ENCODE data around the gene HECTD4.
"Not testable (repeated sequence)": the region's sequence is repeated elsewhere in the genome, so short reads cannot be mapped to it uniquely, and the experiment has no call there.

HECTD4 gene

DNA sequence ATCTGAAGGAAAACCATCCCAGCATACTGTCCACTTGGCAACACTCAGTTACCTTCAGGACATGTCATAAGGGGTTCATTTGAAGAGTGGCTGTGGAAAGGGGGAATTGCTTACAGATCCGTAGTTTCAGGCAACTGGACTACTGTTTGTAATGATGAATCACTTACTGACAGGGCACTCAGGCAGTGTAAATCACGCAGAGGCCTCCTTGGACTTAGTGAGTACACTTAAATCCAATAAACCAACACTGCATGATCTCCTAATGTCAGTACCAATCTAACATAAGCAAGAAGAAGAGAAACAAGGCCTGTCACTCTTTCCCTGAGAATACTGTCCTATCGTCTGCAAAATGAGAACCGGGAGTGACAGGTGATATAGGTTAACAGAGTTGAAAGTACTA lies 152.1 kb downstream of the HECTD4 start:
- Histone ChIP-seq H2BK120ac (ENCODE audit: low read depth, low read length) (no peak overlapping the region), H3K4me2 (ENCODE audit: insufficient read depth, low read length, poor library complexity, severe bottlenecking) (no peak overlapping the region), H3K14ac (ENCODE audit: low read length) (no peak overlapping the region), H4K8ac (ENCODE audit: low read depth, low read length) (no peak overlapping the region), H3K4me1 (ENCODE audit: control insufficient read depth in 2 of 2, insufficient read depth in 1 of 2, low read depth in 1 of 2, low read length in 2 of 2) (no peaks in the 10 kb centered on the region), H3K36me3 (replicated peaks in 1 of 2; ENCODE audit: control insufficient read depth in 2 of 2, insufficient read depth in 2 of 2, low read length in 2 of 2) (peaks cover 23 to 92% of the 10 kb centered on the region in 2 donors), H2BK15ac (ENCODE audit: low read length) (no peak overlapping the region), H2BK12ac (ENCODE audit: low read length) (no peak overlapping the region), H3K23ac (ENCODE audit: low read depth, low read length, poor library complexity) (no peak overlapping the region), H3K79me1 (ENCODE audit: low read depth, low read length) (no peaks in the 10 kb centered on the region), H2BK5ac (ENCODE audit: low read length) (no peak overlapping the region), H4K91ac (ENCODE audit: low read depth, low read length, poor library complexity) (no peak overlapping the region), H3K9me3 (replicated peaks in 1 of 2; ENCODE audit: control insufficient read depth in 2 of 2, insufficient read depth in 1 of 2, low read depth in 1 of 2, low read length in 2 of 2) (no peaks in the 10 kb centered on the region), H3K4me3 (ENCODE audit: low read length in 2 of 2) (no peak overlapping the region), H2AFZ (ENCODE audit: low read length) (no peak overlapping the region), H3K18ac (ENCODE audit: low read length) (no peak overlapping the region), H3K4ac (ENCODE audit: low read length) (no peak overlapping the region), H2AK5ac (ENCODE audit: low read depth, low read length) (no peak overlapping the region), H3K9ac (ENCODE audit: low read depth, low read length, poor library complexity) (no peak overlapping the region), H3K27ac (replicated peaks; ENCODE audit: low read length) (no peak overlapping the region), H3K27me3 (ENCODE audit: control insufficient read depth in 3 of 3, insufficient read depth in 3 of 3, low read depth in 1 of 3, low read length in 3 of 3) (no peaks in the 10 kb centered on the region)
- DNase-seq (ENCODE audit: low spot score), result no peak
- no CpG with 5 or more reads among the region's 4 CpGs for WGBS, 2 donors (ENCODE audit: extremely low coverage in 2 of 2, insufficient read length in 2 of 2, insufficient replicate concordance in 1 of 2)

DNA sequence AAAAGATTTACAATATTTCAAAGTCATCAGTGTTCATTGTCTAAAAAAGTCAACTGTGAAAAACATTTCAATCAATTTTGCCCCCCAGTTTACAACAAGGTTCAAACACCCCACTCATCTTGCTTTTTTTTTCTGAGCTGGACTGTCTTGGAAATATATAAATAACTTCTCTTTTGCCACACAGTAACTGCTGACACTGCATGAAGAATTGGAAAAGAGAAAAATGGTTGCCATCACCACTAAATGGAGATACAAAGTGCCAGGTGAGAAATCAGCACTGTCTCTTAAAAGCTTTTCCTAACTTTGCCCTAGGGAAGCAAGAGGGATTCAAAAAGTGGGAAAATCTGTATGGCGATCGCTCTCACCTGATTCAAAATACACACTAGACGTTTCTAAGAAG lies 155.5 kb downstream of the HECTD4 start:
- Histone ChIP-seq H3K36me3 (replicated peaks in 1 of 2; ENCODE audit: control insufficient read depth in 2 of 2, insufficient read depth in 2 of 2, low read length in 2 of 2) (peaks cover 16 to 88% of the 10 kb centered on the region in 2 donors), H2BK12ac (ENCODE audit: low read length) (no peak overlapping the region), H3K4me3 (ENCODE audit: low read length in 2 of 2) (no peak overlapping the region), H4K8ac (ENCODE audit: low read depth, low read length) (no peak overlapping the region), H3K27ac (replicated peaks; ENCODE audit: low read length) (no peak overlapping the region), H3K27me3 (ENCODE audit: control insufficient read depth in 3 of 3, insufficient read depth in 3 of 3, low read depth in 1 of 3, low read length in 3 of 3) (no peaks in the 10 kb centered on the region), H3K9me3 (replicated peaks in 1 of 2; ENCODE audit: control insufficient read depth in 2 of 2, insufficient read depth in 1 of 2, low read depth in 1 of 2, low read length in 2 of 2) (no peaks in the 10 kb centered on the region), H2AK5ac (ENCODE audit: low read depth, low read length) (no peak overlapping the region), H3K23ac (ENCODE audit: low read depth, low read length, poor library complexity) (no peak overlapping the region), H3K18ac (ENCODE audit: low read length) (no peak overlapping the region), H2BK120ac (ENCODE audit: low read depth, low read length) (no peak overlapping the region), H3K4ac (ENCODE audit: low read length) (no peak overlapping the region), H3K4me1 (ENCODE audit: control insufficient read depth in 2 of 2, insufficient read depth in 1 of 2, low read depth in 1 of 2, low read length in 2 of 2) (no peaks in the 10 kb centered on the region), H2BK5ac (ENCODE audit: low read length) (no peak overlapping the region), H3K79me1 (ENCODE audit: low read depth, low read length) (no peaks in the 10 kb centered on the region), H3K14ac (ENCODE audit: low read length) (no peak overlapping the region), H4K91ac (ENCODE audit: low read depth, low read length, poor library complexity) (no peak overlapping the region), H3K4me2 (ENCODE audit: insufficient read depth, low read length, poor library complexity, severe bottlenecking) (no peak overlapping the region), H2BK15ac (ENCODE audit: low read length) (no peak overlapping the region), H2AFZ (ENCODE audit: low read length) (no peak overlapping the region), H3K9ac (ENCODE audit: low read depth, low read length, poor library complexity) (no peak overlapping the region)
- DNase-seq (ENCODE audit: low spot score), result no peak
- no CpG with 5 or more reads among the region's 3 CpGs for WGBS, 2 donors (ENCODE audit: extremely low coverage in 2 of 2, insufficient read length in 2 of 2, insufficient replicate concordance in 1 of 2)

DNA sequence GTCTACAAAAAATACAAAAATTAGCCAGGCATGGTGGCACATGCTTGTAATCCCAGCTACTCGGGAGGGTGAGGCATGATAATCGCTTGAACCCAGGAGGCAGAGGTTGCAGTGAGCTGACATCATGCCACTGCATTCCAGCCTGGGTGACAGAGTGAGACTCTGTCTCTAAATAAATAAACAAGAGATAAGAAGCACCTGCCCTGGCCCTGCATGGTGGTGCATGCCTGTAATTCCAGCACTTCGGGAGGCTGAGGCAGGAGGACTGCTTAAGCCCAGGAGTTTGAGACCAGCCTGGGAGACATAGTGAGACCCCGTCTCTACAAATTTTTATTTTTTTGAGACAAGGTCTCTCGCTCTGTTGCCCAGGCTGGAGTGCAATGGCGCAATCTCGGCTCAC lies 161.6 kb downstream of the HECTD4 start:
- peaks cover 9 to 69% of the 10 kb centered on the region in 2 donors for H3K36me3 ChIP-seq (replicated peaks in 1 of 2; ENCODE audit: control insufficient read depth in 2 of 2, insufficient read depth in 2 of 2, low read length in 2 of 2)
- WGBS, 2 donors (ENCODE audit: extremely low coverage in 2 of 2, insufficient read length in 2 of 2, insufficient replicate concordance in 1 of 2), result no CpG with 5 or more reads among the region's 7 CpGs
- not testable (repeated sequence) for H4K8ac ChIP-seq (ENCODE audit: low read depth, low read length); H3K4me1 ChIP-seq (ENCODE audit: control insufficient read depth in 2 of 2, insufficient read depth in 1 of 2, low read depth in 1 of 2, low read length in 2 of 2); H2BK5ac ChIP-seq (ENCODE audit: low read length); H2BK15ac ChIP-seq (ENCODE audit: low read length); H3K27me3 ChIP-seq (ENCODE audit: control insufficient read depth in 3 of 3, insufficient read depth in 3 of 3, low read depth in 1 of 3, low read length in 3 of 3); H3K9ac ChIP-seq (ENCODE audit: low read depth, low read length, poor library complexity); H3K79me1 ChIP-seq (ENCODE audit: low read depth, low read length); H2BK120ac ChIP-seq (ENCODE audit: low read depth, low read length); H3K4me2 ChIP-seq (ENCODE audit: insufficient read depth, low read length, poor library complexity, severe bottlenecking); H3K4me3 ChIP-seq (ENCODE audit: low read length in 2 of 2); H3K9me3 ChIP-seq (replicated peaks in 1 of 2; ENCODE audit: control insufficient read depth in 2 of 2, insufficient read depth in 1 of 2, low read depth in 1 of 2, low read length in 2 of 2); H3K18ac ChIP-seq (ENCODE audit: low read length); H3K23ac ChIP-seq (ENCODE audit: low read depth, low read length, poor library complexity); H2AFZ ChIP-seq (ENCODE audit: low read length); H3K14ac ChIP-seq (ENCODE audit: low read length); H2AK5ac ChIP-seq (ENCODE audit: low read depth, low read length); H2BK12ac ChIP-seq (ENCODE audit: low read length); H4K91ac ChIP-seq (ENCODE audit: low read depth, low read length, poor library complexity); H3K4ac ChIP-seq (ENCODE audit: low read length); DNase-seq (ENCODE audit: low spot score); H3K27ac ChIP-seq (replicated peaks; ENCODE audit: low read length)

DNA sequence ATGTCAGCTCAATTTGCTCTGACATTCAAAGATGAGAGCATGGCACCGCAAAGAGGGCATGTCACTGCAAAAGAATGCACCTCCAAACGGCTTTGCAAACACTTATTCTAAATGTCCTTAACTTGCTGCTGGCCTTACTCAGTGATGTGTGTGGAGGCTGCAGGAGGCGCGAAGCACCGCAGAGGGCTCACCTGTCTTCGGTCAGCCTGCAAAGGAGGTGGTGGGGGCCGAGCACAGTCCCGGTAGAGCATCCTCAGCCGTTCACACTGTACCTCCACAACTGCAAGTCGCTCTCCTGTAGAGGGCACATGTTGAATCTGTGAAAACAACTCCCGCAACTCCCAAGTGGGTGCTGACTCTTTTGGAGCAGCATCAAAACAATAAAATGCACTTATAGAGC lies 163.0 kb downstream of the HECTD4 start:
- Histone ChIP-seq H2BK12ac (ENCODE audit: low read length) (no peak overlapping the region), H3K4ac (ENCODE audit: low read length) (no peak overlapping the region), H3K36me3 (replicated peaks in 1 of 2; ENCODE audit: control insufficient read depth in 2 of 2, insufficient read depth in 2 of 2, low read length in 2 of 2) (peaks cover 9 to 70% of the 10 kb centered on the region in 2 donors), H3K4me2 (ENCODE audit: insufficient read depth, low read length, poor library complexity, severe bottlenecking) (no peak overlapping the region), H2BK15ac (ENCODE audit: low read length) (no peak overlapping the region), H3K23ac (ENCODE audit: low read depth, low read length, poor library complexity) (no peak overlapping the region), H3K18ac (ENCODE audit: low read length) (no peak overlapping the region), H3K4me3 (ENCODE audit: low read length in 2 of 2) (no peak overlapping the region), H4K8ac (ENCODE audit: low read depth, low read length) (no peak overlapping the region), H2AK5ac (ENCODE audit: low read depth, low read length) (no peak overlapping the region), H2BK5ac (ENCODE audit: low read length) (no peak overlapping the region), H3K9me3 (replicated peaks in 1 of 2; ENCODE audit: control insufficient read depth in 2 of 2, insufficient read depth in 1 of 2, low read depth in 1 of 2, low read length in 2 of 2) (no peaks in the 10 kb centered on the region), H3K9ac (ENCODE audit: low read depth, low read length, poor library complexity) (no peak overlapping the region), H2BK120ac (ENCODE audit: low read depth, low read length) (no peak overlapping the region), H3K79me1 (ENCODE audit: low read depth, low read length) (no peaks in the 10 kb centered on the region), H4K91ac (ENCODE audit: low read depth, low read length, poor library complexity) (no peak overlapping the region), H3K4me1 (ENCODE audit: control insufficient read depth in 2 of 2, insufficient read depth in 1 of 2, low read depth in 1 of 2, low read length in 2 of 2) (no peaks in the 10 kb centered on the region), H3K27ac (replicated peaks; ENCODE audit: low read length) (no peak overlapping the region), H3K14ac (ENCODE audit: low read length) (no peak overlapping the region), H2AFZ (ENCODE audit: low read length) (no peak overlapping the region), H3K27me3 (ENCODE audit: control insufficient read depth in 3 of 3, insufficient read depth in 3 of 3, low read depth in 1 of 3, low read length in 3 of 3) (no peaks in the 10 kb centered on the region)
- no CpG with 5 or more reads among the region's 11 CpGs for WGBS, 2 donors (ENCODE audit: extremely low coverage in 2 of 2, insufficient read length in 2 of 2, insufficient replicate concordance in 1 of 2)
- DNase-seq (ENCODE audit: low spot score), result no peak

Data from neuronal stem cell (in vitro differentiated cells).